Type B pancreatic cell (in vitro differentiated cells): Measurements from ENCODE around the gene NIFK. TPM values are rescaled to one million over a fixed set of nuclear protein-coding genes. Genes with fewer than 3 reads are reported as not detected.
"Not testable (repeated sequence)": the region's sequence is repeated elsewhere in the genome, so short reads cannot be mapped to it uniquely, and the experiment has no call there.

Experiments used
- DNase-seq: peaks from one replicate; pipeline ENCODE4 v3.0.0; 2021; ENCODE audit warnings: mixed read lengths; ENCODE audit not compliant: unreplicated experiment; ENCODE audit errors: extremely low spot score
- H3K27ac Mint-ChIP-seq: 2 replicates; pipeline ENCODE4 v1.8.0; 2021; ENCODE audit warnings: mild to moderate bottlenecking, mixed read lengths
- H3K27me3 Mint-ChIP-seq: 2 replicates; pipeline ENCODE4 v1.8.0; 2021; ENCODE audit warnings: mixed read lengths
- H3K36me3 Mint-ChIP-seq: 2 replicates; pipeline ENCODE4 v1.8.0; 2021; ENCODE audit warnings: mixed read lengths
- H3K4me1 Mint-ChIP-seq: one replicate; pipeline ENCODE4 v1.8.0; 2021; ENCODE audit warnings: mixed read lengths; ENCODE audit not compliant: unreplicated experiment
- H3K4me3 Mint-ChIP-seq: 2 replicates; pipeline ENCODE4 v1.8.0; 2021; ENCODE audit warnings: mild to moderate bottlenecking, mixed read lengths
- H3K9me3 Mint-ChIP-seq: 2 replicates; pipeline ENCODE4 v1.8.0; 2021; ENCODE audit warnings: mixed read lengths
- total RNA-seq: library from RNA; stranded (reverse); gene quantifications from 2 replicates; pipeline ENCODE4 v1.2.1, GENCODE V29; 2021; ENCODE audit warnings: low replicate concordance
- TF ChIP-seq, protein P1 (sequence below): fragments of 200-600 bp; sonication (generic); conservative IDR thresholded peaks from 2 replicates; pipeline ENCODE4 v1.5.0; 2021; ENCODE audit warnings: antibody characterized with exemption, mild to moderate bottlenecking

Gene NIFK
- total RNA-seq, 1 donor from 2014 or later: 60.9 TPM

DNA sequence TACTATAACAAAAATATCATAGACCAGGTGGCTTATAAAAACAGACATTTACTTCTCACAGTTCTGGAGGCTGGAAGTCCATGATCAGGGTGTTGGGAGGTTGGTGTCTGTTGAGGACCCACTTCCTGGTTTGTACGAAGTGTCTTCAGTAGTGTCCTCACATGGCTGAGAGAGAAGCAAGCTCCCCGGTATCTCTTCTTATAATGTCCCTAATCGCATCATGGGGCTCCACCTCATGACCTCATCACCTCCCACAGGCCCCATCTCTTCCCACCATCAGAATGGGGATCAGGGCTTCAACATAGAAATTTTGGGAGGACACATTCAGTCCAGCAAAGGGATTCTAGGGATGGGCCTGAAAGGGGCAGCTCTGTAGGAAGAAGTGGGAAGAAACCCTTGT is 4.8 kb upstream of the NIFK start:
- TF ChIP-seq, protein P1, sequence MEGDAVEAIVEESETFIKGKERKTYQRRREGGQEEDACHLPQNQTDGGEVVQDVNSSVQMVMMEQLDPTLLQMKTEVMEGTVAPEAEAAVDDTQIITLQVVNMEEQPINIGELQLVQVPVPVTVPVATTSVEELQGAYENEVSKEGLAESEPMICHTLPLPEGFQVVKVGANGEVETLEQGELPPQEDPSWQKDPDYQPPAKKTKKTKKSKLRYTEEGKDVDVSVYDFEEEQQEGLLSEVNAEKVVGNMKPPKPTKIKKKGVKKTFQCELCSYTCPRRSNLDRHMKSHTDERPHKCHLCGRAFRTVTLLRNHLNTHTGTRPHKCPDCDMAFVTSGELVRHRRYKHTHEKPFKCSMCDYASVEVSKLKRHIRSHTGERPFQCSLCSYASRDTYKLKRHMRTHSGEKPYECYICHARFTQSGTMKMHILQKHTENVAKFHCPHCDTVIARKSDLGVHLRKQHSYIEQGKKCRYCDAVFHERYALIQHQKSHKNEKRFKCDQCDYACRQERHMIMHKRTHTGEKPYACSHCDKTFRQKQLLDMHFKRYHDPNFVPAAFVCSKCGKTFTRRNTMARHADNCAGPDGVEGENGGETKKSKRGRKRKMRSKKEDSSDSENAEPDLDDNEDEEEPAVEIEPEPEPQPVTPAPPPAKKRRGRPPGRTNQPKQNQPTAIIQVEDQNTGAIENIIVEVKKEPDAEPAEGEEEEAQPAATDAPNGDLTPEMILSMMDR: no peak
- DNase-seq: no peak
- H3K4me1 Mint-ChIP-seq: no peaks in the 10 kb centered on the region
- H3K4me3 Mint-ChIP-seq: no peak overlapping the region
- no peaks in the 10 kb centered on the region for H3K36me3 Mint-ChIP-seq
- H3K9me3 Mint-ChIP-seq: no peaks in the 10 kb centered on the region
- H3K27me3 Mint-ChIP-seq: no peaks in the 10 kb centered on the region
- H3K27ac Mint-ChIP-seq: no peak overlapping the region

DNA sequence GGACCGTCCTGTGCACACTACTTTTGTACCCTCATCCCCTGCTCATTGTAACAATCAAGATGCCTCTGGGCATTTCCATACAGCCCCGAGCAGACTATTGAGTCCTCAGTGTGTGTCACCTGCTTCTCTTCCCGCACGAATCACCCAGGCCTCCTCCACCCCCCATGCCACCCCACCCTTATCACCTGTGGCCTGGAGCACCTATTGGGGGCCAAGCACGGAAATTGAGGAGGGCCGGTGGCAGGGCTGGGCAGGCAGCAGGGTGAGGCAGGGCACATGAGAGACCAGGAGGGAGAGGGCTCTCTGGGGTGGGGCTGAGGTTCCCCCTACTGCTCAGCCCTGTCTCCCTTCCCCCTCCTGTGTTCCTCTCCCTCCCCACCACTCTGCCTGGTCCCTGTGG is 4.3 kb upstream of the NIFK start:
- no peak for DNase-seq
- TF ChIP-seq, protein P1: no peak
- no peak overlapping the region for H3K4me3 Mint-ChIP-seq
- no peaks in the 10 kb centered on the region for H3K36me3 Mint-ChIP-seq
- H3K27me3 Mint-ChIP-seq: no peaks in the 10 kb centered on the region
- H3K9me3 Mint-ChIP-seq: no peaks in the 10 kb centered on the region
- H3K27ac Mint-ChIP-seq: no peak overlapping the region
- H3K4me1 Mint-ChIP-seq: no peaks in the 10 kb centered on the region

DNA sequence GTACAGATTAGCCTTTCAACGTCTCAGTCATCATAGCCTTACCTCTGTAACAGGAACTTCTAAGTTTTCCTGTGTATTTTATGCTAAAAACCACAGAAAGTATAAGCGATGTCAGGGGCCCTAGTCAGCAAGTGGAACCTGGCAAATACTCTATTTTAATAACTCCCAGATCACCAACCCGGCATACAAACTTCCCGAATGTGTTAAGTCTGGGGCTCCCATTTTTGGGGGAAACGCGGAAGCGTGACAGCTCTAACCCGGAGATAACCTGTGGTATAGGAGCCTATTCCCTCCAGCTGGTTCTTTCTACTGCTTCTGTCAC is 574 bp downstream of the NIFK start:
- Mint-ChIP-seq H3K4me1 (peaks cover 7% of the 10 kb centered on the region), H3K9me3 (no peaks in the 10 kb centered on the region), H3K27me3 (no peaks in the 10 kb centered on the region), H3K4me3 (peak overlapping the region; percentile 90), H3K27ac (peak overlapping the region; percentile 81), H3K36me3 (peaks cover 14% of the 10 kb centered on the region)
- DNase-seq: no peak
- TF ChIP-seq, protein P1: no peak

DNA sequence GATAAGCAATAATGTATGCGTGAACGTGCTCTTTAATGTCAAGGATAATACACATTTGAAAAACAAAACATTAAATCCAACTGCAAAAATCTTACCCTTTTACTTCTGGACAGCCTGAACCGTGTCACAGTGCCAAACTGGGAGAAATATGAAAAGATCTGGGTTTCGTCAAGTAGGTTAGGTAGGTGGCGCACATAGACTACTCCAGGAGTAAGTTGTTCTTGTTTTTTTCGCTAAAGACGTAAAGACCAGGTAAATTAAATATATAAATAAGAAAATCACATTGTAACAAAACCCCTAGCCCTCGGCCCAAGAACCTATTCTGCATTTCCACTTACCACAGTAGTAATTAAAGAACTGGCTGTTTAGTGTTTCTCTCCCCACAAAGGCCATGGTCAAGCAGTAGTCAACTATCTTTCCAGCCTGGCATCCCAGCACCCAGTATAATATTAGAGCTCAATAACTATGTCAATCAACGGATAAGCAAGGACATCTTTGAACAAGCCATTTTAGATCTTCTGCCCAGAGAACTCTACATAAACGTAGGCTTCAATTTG is 1.1 kb downstream of the NIFK start:
- no peak for DNase-seq
- H3K27me3 Mint-ChIP-seq: no peaks in the 10 kb centered on the region
- TF ChIP-seq, protein P1: no peak
- H3K27ac Mint-ChIP-seq: peak overlapping the region; percentile 81
- H3K4me1 Mint-ChIP-seq: peaks cover 7% of the 10 kb centered on the region
- H3K4me3 Mint-ChIP-seq: peak overlapping the region; percentile 90
- no peaks in the 10 kb centered on the region for H3K9me3 Mint-ChIP-seq
- peaks cover 18% of the 10 kb centered on the region for H3K36me3 Mint-ChIP-seq

DNA sequence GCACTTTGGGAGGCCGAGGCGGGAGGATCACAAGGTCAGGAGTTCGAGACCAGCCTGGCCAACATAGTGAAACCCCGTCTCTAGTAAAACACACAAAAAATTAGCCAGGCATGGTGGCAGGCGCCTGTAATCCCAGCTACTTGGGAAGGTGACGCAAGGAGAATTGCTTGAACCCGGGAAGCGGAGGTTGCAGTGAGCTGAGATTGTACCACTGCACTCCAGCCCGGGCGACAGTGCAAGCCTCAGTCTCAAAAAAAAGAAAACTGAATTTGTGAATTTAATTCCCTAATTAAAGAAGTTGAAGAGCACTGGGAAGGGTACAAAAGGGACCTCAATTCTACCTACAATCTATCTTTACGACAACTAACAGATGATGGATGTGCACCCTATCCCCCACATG is 2.1 kb downstream of the NIFK start:
- DNase-seq: peak; percentile 15
- peaks cover 18% of the 10 kb centered on the region for H3K36me3 Mint-ChIP-seq
- H3K27me3 Mint-ChIP-seq, H3K4me1 Mint-ChIP-seq, H3K27ac Mint-ChIP-seq, H3K9me3 Mint-ChIP-seq: not testable (repeated sequence)
- peak overlapping the region; percentile 90 for H3K4me3 Mint-ChIP-seq

DNA sequence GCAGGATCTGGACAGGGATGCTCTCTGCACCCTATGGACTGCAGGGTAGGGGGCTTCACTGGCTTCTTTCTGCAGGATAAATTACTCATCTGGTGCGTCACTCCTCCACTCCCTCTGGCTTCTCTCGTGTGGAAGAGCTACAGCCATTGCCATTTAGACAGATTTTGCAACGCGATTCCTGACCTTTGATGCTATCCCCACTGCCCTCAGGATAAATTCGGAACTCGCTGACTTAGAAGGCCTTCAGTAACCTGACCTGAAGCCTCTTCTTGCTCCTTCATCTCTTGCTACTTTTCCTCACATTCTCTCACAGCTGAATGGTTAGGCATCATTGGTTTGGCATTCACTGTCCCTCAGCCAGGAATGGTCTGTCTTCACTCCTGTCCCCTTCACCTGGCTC is 5.3 kb downstream of the NIFK start:
- Mint-ChIP-seq H3K4me1 (peaks cover 7% of the 10 kb centered on the region), H3K9me3 (no peaks in the 10 kb centered on the region), H3K4me3 (no peak overlapping the region), H3K27ac (no peak overlapping the region), H3K36me3 (peaks cover 35% of the 10 kb centered on the region), H3K27me3 (no peaks in the 10 kb centered on the region)
- no peak for DNase-seq
- TF ChIP-seq, protein P1: no peak
